Stimulated activated CD8-positive, alpha-beta memory T cell treated with anti-CD3 and anti-CD28 coated beads, Interleukin-7, amount 100 ng/mL, for 24 hours (primary cell): ENCODE results near the gene DNAL1.

Experiments
- DNase-seq: peaks from one replicate; pipeline ENCODE4 v3.0.0-alpha.2; 2020; ENCODE audit warnings: low read depth

The DNAL1 gene

GRCh38 chr14:73744175-73744867, 99.5 kb downstream of the DNAL1 start:
- DNase-seq = no peak

GRCh38 chr14:73744874-73745529, 100.2 kb downstream of the DNAL1 start:
- DNase-seq = no peak

GRCh38 chr14:73745571-73746519, 101.1 kb downstream of the DNAL1 start:
- DNase-seq = no peak

GRCh38 chr14:73746520-73747378, 102.0 kb downstream of the DNAL1 start:
- no peak for DNase-seq

- no peak for DNase-seq
These were observed 102.8 kb downstream of the DNAL1 start for GRCh38 chr14:73747379-73748211.

- DNase-seq = no peak
These were observed 104.1 kb downstream of the DNAL1 start for GRCh38 chr14:73748858-73749357.

GRCh38 chr14:73749706-73750530, 105.1 kb downstream of the DNAL1 start:
- DNase-seq = no peak

GRCh38 chr14:73750531-73750901, 105.7 kb downstream of the DNAL1 start:
- DNase-seq = no peak

GRCh38 chr14:73751157-73751691, 106.4 kb downstream of the DNAL1 start:
- DNase-seq = no peak

GRCh38 chr14:73752297-73752992, 107.7 kb downstream of the DNAL1 start:
- no peak for DNase-seq
